DND-41 (cell line): ENCODE data around the gene PCGF3.

Source experiments
- EZH2 ChIP-seq: IDR thresholded peaks from 3 replicates; pipeline ENCODE4 v1.6.1; 2012; ENCODE audit warnings: borderline replicate concordance, low read depth, mild to moderate bottlenecking, moderate library complexity, low read length, inconsistent platforms; ENCODE audit not compliant: severe bottlenecking
- TF ChIP-seq, protein P1 (sequence below): IDR thresholded peaks from 2 replicates; pipeline ENCODE4 v1.5.1; 2012; ENCODE audit warnings: borderline replicate concordance, low read length, moderate library complexity, mild to moderate bottlenecking; ENCODE audit not compliant: poor library complexity, severe bottlenecking; ENCODE audit errors: extremely low read depth

- TF ChIP-seq, protein P1, sequence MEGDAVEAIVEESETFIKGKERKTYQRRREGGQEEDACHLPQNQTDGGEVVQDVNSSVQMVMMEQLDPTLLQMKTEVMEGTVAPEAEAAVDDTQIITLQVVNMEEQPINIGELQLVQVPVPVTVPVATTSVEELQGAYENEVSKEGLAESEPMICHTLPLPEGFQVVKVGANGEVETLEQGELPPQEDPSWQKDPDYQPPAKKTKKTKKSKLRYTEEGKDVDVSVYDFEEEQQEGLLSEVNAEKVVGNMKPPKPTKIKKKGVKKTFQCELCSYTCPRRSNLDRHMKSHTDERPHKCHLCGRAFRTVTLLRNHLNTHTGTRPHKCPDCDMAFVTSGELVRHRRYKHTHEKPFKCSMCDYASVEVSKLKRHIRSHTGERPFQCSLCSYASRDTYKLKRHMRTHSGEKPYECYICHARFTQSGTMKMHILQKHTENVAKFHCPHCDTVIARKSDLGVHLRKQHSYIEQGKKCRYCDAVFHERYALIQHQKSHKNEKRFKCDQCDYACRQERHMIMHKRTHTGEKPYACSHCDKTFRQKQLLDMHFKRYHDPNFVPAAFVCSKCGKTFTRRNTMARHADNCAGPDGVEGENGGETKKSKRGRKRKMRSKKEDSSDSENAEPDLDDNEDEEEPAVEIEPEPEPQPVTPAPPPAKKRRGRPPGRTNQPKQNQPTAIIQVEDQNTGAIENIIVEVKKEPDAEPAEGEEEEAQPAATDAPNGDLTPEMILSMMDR, result no peak
- TF ChIP-seq EZH2, result no peak
These were observed 34.4 kb downstream of the PCGF3 start for GRCh38 chr4:740011-740410.
